ENCODE measurements around the gene SLC25A10.

Gene SLC25A10

DNA sequence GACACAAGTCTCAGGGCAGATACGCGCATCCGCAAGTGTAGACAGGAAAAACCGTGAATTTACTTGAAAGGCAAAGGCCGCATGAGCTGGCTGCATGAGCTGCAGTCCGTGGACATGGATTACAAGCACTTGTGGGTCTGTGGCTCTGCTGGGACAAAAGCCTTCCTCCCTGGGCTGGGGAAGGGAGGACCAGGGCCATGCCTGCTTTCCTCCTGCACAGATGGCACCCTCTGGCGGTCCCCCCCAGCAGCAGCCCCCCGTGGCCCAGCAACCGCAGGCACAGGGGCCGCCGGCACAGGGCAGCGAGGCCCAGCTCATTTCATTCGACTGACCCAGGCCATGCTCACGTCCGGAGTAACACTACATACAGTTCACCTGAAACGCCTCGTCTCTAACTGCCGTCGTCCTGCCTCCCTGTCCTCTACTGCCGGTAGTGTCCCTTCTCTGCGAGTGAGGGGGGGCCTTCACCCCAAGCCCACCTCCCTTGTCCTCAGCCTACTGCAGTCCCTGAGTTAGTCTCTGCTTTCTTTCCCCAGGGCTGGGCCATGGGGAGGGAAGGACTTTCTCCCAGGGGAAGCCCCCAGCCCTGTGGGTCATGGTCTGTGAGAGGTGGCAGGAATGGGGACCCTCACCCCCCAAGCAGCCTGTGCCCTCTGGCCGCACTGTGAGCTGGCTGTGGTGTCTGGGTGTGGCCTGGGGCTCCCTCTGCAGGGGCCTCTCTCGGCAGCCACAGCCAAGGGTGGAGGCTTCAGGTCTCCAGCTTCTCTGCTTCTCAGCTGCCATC lies 10.6 kb upstream of the SLC25A10 start (continued):
- TF ChIP-seq, protein P1, sequence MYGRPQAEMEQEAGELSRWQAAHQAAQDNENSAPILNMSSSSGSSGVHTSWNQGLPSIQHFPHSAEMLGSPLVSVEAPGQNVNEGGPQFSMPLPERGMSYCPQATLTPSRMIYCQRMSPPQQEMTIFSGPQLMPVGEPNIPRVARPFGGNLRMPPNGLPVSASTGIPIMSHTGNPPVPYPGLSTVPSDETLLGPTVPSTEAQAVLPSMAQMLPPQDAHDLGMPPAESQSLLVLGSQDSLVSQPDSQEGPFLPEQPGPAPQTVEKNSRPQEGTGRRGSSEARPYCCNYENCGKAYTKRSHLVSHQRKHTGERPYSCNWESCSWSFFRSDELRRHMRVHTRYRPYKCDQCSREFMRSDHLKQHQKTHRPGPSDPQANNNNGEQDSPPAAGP (tag by site-specific recombination; IDR thresholded peaks at IDR 0.05), result peak; percentile 14; the same call in 1 of the 2 replicates
- TF ChIP-seq MEIS1 (CRISPR knock-in tag; IDR thresholded peaks at IDR 0.05; ENCODE audit: borderline replicate concordance) (no peak), ZNF133 (tag by site-specific recombination; IDR thresholded peaks at IDR 0.05) (no peak), ZNF341 (tag by site-specific recombination; IDR thresholded peaks at IDR 0.05; ENCODE audit: low read depth) (no peak), ZXDB (tag by site-specific recombination; IDR thresholded peaks at IDR 0.05) (peak; percentile 43; the same call in 1 of the 2 replicates), ZBTB1 (tag by site-specific recombination; IDR thresholded peaks at IDR 0.05) (no peak), ZNF501 (tag by site-specific recombination; IDR thresholded peaks at IDR 0.05) (no peak), PRDM1 (tag by site-specific recombination; IDR thresholded peaks at IDR 0.05) (no peak), HOXC10 (CRISPR knock-in tag; IDR thresholded peaks at IDR 0.05) (no peak), WT1 (tag by site-specific recombination; IDR thresholded peaks at IDR 0.05) (peak; percentile 17; the same call in 1 of the 2 replicates), ZNF354C (tag by site-specific recombination; IDR thresholded peaks at IDR 0.05; ENCODE audit: borderline replicate concordance, low read depth) (no peak), GLIS1 (tag by site-specific recombination; IDR thresholded peaks at IDR 0.05) (peak; percentile 79), KLF7 (tag by site-specific recombination; IDR thresholded peaks at IDR 0.05; ENCODE audit: borderline replicate concordance) (no peak), ZNF24 (tag by site-specific recombination; IDR thresholded peaks at IDR 0.05) (no peak), ZNF654 (tag by site-specific recombination; IDR thresholded peaks at IDR 0.05; ENCODE audit: low read depth) (no peak), ZNF423 (tag by site-specific recombination; IDR thresholded peaks at IDR 0.05) (0 out of 2 replicates have a peak, but pooled peaks have one; percentile 5), ZBTB17 (tag by site-specific recombination; IDR thresholded peaks at IDR 0.05) (no peak), ZNF670 (tag by site-specific recombination; IDR thresholded peaks at IDR 0.05; ENCODE audit: low read depth) (no peak)
- TF ChIP-seq, protein P2, sequence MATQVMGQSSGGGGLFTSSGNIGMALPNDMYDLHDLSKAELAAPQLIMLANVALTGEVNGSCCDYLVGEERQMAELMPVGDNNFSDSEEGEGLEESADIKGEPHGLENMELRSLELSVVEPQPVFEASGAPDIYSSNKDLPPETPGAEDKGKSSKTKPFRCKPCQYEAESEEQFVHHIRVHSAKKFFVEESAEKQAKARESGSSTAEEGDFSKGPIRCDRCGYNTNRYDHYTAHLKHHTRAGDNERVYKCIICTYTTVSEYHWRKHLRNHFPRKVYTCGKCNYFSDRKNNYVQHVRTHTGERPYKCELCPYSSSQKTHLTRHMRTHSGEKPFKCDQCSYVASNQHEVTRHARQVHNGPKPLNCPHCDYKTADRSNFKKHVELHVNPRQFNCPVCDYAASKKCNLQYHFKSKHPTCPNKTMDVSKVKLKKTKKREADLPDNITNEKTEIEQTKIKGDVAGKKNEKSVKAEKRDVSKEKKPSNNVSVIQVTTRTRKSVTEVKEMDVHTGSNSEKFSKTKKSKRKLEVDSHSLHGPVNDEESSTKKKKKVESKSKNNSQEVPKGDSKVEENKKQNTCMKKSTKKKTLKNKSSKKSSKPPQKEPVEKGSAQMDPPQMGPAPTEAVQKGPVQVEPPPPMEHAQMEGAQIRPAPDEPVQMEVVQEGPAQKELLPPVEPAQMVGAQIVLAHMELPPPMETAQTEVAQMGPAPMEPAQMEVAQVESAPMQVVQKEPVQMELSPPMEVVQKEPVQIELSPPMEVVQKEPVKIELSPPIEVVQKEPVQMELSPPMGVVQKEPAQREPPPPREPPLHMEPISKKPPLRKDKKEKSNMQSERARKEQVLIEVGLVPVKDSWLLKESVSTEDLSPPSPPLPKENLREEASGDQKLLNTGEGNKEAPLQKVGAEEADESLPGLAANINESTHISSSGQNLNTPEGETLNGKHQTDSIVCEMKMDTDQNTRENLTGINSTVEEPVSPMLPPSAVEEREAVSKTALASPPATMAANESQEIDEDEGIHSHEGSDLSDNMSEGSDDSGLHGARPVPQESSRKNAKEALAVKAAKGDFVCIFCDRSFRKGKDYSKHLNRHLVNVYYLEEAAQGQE (tag by site-specific recombination; IDR thresholded peaks at IDR 0.05), result no peak
- TF ChIP-seq, protein P3, sequence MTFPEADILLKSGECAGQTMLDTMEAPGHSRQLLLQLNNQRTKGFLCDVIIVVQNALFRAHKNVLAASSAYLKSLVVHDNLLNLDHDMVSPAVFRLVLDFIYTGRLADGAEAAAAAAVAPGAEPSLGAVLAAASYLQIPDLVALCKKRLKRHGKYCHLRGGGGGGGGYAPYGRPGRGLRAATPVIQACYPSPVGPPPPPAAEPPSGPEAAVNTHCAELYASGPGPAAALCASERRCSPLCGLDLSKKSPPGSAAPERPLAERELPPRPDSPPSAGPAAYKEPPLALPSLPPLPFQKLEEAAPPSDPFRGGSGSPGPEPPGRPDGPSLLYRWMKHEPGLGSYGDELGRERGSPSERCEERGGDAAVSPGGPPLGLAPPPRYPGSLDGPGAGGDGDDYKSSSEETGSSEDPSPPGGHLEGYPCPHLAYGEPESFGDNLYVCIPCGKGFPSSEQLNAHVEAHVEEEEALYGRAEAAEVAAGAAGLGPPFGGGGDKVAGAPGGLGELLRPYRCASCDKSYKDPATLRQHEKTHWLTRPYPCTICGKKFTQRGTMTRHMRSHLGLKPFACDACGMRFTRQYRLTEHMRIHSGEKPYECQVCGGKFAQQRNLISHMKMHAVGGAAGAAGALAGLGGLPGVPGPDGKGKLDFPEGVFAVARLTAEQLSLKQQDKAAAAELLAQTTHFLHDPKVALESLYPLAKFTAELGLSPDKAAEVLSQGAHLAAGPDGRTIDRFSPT (tag by site-specific recombination; IDR thresholded peaks at IDR 0.05), result peak; percentile 44; the same call in 1 of the 2 replicates
- TF ChIP-seq, protein P4, sequence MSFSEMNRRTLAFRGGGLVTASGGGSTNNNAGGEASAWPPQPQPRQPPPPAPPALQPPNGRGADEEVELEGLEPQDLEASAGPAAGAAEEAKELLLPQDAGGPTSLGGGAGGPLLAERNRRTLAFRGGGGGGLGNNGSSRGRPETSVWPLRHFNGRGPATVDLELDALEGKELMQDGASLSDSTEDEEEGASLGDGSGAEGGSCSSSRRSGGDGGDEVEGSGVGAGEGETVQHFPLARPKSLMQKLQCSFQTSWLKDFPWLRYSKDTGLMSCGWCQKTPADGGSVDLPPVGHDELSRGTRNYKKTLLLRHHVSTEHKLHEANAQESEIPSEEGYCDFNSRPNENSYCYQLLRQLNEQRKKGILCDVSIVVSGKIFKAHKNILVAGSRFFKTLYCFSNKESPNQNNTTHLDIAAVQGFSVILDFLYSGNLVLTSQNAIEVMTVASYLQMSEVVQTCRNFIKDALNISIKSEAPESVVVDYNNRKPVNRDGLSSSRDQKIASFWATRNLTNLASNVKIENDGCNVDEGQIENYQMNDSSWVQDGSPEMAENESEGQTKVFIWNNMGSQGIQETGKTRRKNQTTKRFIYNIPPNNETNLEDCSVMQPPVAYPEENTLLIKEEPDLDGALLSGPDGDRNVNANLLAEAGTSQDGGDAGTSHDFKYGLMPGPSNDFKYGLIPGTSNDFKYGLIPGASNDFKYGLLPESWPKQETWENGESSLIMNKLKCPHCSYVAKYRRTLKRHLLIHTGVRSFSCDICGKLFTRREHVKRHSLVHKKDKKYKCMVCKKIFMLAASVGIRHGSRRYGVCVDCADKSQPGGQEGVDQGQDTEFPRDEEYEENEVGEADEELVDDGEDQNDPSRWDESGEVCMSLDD (tag by site-specific recombination; IDR thresholded peaks at IDR 0.05), result peak; percentile 67
- TF ChIP-seq, protein P5, sequence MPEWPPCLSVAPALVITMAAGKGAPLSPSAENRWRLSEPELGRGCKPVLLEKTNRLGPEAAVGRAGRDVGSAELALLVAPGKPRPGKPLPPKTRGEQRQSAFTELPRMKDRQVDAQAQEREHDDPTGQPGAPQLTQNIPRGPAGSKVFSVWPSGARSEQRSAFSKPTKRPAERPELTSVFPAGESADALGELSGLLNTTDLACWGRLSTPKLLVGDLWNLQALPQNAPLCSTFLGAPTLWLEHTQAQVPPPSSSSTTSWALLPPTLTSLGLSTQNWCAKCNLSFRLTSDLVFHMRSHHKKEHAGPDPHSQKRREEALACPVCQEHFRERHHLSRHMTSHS (tag by site-specific recombination; IDR thresholded peaks at IDR 0.05), result no peak
- TF ChIP-seq, protein P6, sequence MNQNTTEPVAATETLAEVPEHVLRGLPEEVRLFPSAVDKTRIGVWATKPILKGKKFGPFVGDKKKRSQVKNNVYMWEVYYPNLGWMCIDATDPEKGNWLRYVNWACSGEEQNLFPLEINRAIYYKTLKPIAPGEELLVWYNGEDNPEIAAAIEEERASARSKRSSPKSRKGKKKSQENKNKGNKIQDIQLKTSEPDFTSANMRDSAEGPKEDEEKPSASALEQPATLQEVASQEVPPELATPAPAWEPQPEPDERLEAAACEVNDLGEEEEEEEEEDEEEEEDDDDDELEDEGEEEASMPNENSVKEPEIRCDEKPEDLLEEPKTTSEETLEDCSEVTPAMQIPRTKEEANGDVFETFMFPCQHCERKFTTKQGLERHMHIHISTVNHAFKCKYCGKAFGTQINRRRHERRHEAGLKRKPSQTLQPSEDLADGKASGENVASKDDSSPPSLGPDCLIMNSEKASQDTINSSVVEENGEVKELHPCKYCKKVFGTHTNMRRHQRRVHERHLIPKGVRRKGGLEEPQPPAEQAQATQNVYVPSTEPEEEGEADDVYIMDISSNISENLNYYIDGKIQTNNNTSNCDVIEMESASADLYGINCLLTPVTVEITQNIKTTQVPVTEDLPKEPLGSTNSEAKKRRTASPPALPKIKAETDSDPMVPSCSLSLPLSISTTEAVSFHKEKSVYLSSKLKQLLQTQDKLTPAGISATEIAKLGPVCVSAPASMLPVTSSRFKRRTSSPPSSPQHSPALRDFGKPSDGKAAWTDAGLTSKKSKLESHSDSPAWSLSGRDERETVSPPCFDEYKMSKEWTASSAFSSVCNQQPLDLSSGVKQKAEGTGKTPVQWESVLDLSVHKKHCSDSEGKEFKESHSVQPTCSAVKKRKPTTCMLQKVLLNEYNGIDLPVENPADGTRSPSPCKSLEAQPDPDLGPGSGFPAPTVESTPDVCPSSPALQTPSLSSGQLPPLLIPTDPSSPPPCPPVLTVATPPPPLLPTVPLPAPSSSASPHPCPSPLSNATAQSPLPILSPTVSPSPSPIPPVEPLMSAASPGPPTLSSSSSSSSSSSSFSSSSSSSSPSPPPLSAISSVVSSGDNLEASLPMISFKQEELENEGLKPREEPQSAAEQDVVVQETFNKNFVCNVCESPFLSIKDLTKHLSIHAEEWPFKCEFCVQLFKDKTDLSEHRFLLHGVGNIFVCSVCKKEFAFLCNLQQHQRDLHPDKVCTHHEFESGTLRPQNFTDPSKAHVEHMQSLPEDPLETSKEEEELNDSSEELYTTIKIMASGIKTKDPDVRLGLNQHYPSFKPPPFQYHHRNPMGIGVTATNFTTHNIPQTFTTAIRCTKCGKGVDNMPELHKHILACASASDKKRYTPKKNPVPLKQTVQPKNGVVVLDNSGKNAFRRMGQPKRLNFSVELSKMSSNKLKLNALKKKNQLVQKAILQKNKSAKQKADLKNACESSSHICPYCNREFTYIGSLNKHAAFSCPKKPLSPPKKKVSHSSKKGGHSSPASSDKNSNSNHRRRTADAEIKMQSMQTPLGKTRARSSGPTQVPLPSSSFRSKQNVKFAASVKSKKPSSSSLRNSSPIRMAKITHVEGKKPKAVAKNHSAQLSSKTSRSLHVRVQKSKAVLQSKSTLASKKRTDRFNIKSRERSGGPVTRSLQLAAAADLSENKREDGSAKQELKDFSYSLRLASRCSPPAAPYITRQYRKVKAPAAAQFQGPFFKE (tag by site-specific recombination; IDR thresholded peaks at IDR 0.05; ENCODE audit: borderline replicate concordance), result no peak
